Measurements from ENCODE around the gene EFNB2. TPM values are rescaled to one million over a fixed set of nuclear protein-coding genes. Genes with fewer than 3 reads are reported as not detected.

The EFNB2 gene
- polyA plus RNA-seq, 3 donors = not detected

DNA sequence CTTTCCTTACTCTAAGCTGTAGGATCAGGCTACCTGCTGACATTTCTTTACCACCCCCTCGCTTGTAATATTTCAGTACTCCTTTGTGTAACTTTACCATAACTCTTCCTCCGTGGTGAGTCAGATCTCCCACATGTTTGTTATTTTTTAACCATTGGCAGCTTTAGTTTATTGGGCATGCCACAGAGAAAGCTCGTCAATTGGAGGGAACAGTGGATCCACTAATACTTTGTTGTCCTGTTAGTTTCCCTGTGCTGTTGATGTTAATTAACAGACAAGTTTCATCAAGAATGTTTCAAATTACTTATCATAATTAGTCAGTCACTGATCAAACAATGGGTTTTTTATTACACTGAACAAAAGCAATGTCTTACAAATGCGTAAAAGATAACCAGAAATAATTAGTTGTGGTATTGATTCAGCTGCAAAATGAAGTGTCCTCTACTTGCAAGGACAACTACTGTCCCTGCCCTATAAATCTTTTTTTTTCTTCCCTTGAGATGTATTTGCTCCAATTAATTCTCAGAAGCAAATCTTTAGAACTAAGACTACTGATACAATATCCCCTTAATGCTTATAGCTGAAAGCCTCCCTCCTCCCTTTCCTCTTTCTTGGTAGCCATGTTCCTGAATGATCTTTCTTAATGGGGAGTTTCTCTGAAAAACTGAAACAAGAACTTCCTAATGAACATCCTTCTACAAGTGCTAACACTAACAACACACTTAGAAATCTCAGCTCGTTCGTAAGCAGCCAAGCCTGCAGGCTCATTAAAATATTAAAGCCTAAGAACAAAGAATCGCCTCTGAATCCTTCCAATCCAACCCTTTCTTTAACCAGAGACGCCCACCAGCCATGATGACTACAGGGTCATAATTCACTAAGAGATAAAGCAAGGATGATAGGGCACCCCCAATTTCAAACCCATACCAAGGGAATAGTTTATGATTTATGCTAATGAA lies 22.2 kb downstream of the EFNB2 start:
- peaks cover 0 to 2% (median 0%) of the 10 kb centered on the region in 7 donors for H3K9me3 Mint-ChIP-seq
- no peak overlapping the region for H2AFZ ChIP-seq (ENCODE audit: insufficient read depth, low read depth, low read length, poor library complexity, severe bottlenecking)
- H3K4me2 ChIP-seq (replicated peaks; ENCODE audit: extremely low read depth, low read length, poor library complexity, severe bottlenecking) = no peak overlapping the region

DNA sequence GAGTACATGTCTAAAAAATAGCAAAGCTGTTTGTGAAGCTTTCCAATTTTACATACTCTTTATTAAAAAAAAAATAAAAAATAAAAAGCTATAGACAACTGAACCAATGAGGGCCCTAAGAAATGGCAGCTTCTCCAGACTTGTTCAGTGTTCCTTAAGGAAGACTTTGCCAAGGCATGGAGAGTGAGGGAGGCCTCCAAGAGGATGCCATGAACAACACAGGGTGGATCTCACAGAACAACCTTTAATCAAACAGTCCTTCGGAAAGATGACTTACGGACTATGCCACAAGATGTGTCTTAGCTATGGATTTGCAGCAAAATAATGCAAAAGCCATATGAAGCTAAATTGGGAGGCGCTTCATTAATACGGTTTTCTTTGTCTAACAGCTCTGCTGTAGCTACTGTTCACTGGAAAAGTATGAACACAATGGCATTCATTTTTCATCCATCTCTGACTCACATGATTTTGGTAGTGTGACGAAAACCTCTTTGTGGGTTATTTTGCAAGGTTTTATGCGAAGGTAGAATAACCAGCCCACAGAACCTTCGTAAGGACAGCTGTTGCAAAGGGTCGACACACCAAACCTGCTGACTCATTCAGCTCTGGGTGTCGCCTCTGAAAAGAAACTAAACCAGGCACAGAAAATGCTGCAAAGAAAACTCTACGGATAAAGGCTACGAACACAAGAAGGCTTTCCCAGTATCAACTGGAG lies 27.7 kb downstream of the EFNB2 start:
- peaks cover 10% of the 10 kb centered on the region for H3K4me1 Mint-ChIP-seq
- WGBS (ENCODE audit: insufficient coverage) = 45% methylated on average over 8 of the region's 11 CpGs

More for the DNA sequence above, 22.2 kb downstream of the EFNB2 start:
- Mint-ChIP-seq H3K36me3 (no peaks in the 10 kb centered on the region), H3K4me1 (peaks cover 2% of the 10 kb centered on the region), H3K27ac (no peak overlapping the region), H3K4me3 (no peak overlapping the region), H3K27me3 (ENCODE audit: low read depth in 3 of 3) (peaks cover 4 to 6% (median 5%) of the 10 kb centered on the region in 3 donors)
- DNase-seq = no peak
- Histone ChIP-seq H3K27ac (ENCODE audit: low read depth in 1 of 2, low read length in 2 of 2) (no peak overlapping the region), H4K20me1 (ENCODE audit: insufficient read depth, low read length) (no peaks in the 10 kb centered on the region), H3K36me3 (replicated peaks in 1 of 2; ENCODE audit: control insufficient read depth in 1 of 2, insufficient read depth in 2 of 2, low read length in 2 of 2) (no peaks in the 10 kb centered on the region), H3K79me2 (ENCODE audit: insufficient read depth, low read length) (no peaks in the 10 kb centered on the region), H3K9me3 (replicated peaks in 1 of 2; ENCODE audit: control insufficient read depth in 1 of 2, insufficient read depth in 1 of 2, low read length in 2 of 2) (no peaks in the 10 kb centered on the region), H3K9ac (ENCODE audit: insufficient read depth, low read length, poor library complexity, severe bottlenecking) (no peak overlapping the region), H3K4me1 (ENCODE audit: control insufficient read depth in 1 of 2, insufficient read depth in 2 of 2, low read length in 2 of 2) (peaks cover 0 to under 1% of the 10 kb centered on the region in 2 donors), H3K4me3 (replicated peaks in 1 of 3; ENCODE audit: low read depth in 2 of 3, low read length in 3 of 3) (no peak overlapping the region), H3K27me3 (ENCODE audit: control insufficient read depth in 2 of 2, insufficient read depth in 2 of 2, low read length in 2 of 2) (peaks cover 2% of the 10 kb centered on the region in 2 donors)
- intact Hi-C loops (cut with micrococcal nuclease) = no loop called here
- TF ChIP-seq, protein P1, sequence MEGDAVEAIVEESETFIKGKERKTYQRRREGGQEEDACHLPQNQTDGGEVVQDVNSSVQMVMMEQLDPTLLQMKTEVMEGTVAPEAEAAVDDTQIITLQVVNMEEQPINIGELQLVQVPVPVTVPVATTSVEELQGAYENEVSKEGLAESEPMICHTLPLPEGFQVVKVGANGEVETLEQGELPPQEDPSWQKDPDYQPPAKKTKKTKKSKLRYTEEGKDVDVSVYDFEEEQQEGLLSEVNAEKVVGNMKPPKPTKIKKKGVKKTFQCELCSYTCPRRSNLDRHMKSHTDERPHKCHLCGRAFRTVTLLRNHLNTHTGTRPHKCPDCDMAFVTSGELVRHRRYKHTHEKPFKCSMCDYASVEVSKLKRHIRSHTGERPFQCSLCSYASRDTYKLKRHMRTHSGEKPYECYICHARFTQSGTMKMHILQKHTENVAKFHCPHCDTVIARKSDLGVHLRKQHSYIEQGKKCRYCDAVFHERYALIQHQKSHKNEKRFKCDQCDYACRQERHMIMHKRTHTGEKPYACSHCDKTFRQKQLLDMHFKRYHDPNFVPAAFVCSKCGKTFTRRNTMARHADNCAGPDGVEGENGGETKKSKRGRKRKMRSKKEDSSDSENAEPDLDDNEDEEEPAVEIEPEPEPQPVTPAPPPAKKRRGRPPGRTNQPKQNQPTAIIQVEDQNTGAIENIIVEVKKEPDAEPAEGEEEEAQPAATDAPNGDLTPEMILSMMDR (IDR thresholded peaks at IDR 0.05) = no peak
- no CpG with 5 or more reads among the region's 8 CpGs for WGBS (ENCODE audit: insufficient coverage)

More for the DNA sequence above, 27.7 kb downstream of the EFNB2 start:
- no peaks in the 10 kb centered on the region for H4K20me1 ChIP-seq (ENCODE audit: insufficient read depth, low read length)
- H3K27ac Mint-ChIP-seq = no peak overlapping the region
- H3K4me3 ChIP-seq (replicated peaks in 1 of 3; ENCODE audit: low read depth in 2 of 3, low read length in 3 of 3) = no peak overlapping the region
- TF ChIP-seq, protein P1 (IDR thresholded peaks at IDR 0.05) = no peak
- H3K36me3 Mint-ChIP-seq = no peaks in the 10 kb centered on the region
- peak overlapping the region; percentile 12 for H3K4me2 ChIP-seq (replicated peaks; ENCODE audit: extremely low read depth, low read length, poor library complexity, severe bottlenecking)
- intact Hi-C loops (cut with micrococcal nuclease) = no loop called here
- H3K27ac ChIP-seq (ENCODE audit: low read depth in 1 of 2, low read length in 2 of 2) = no peak overlapping the region
- H3K79me2 ChIP-seq (ENCODE audit: insufficient read depth, low read length) = no peaks in the 10 kb centered on the region
- H2AFZ ChIP-seq (ENCODE audit: insufficient read depth, low read depth, low read length, poor library complexity, severe bottlenecking) = peak overlapping the region; percentile 47
- H3K9me3 ChIP-seq (replicated peaks in 1 of 2; ENCODE audit: control insufficient read depth in 1 of 2, insufficient read depth in 1 of 2, low read length in 2 of 2) = no peaks in the 10 kb centered on the region
- DNase-seq = peak in 2 of 3 donors; percentile 2 to 16
- H3K36me3 ChIP-seq (replicated peaks in 1 of 2; ENCODE audit: control insufficient read depth in 1 of 2, insufficient read depth in 2 of 2, low read length in 2 of 2) = no peaks in the 10 kb centered on the region
- peak overlapping the region in 1 of 2 donors; percentile 67 for H3K4me3 Mint-ChIP-seq
- no peak overlapping the region for H3K9ac ChIP-seq (ENCODE audit: insufficient read depth, low read length, poor library complexity, severe bottlenecking)
- peaks cover 0 to 8% of the 10 kb centered on the region in 2 donors for H3K4me1 ChIP-seq (ENCODE audit: control insufficient read depth in 1 of 2, insufficient read depth in 2 of 2, low read length in 2 of 2)
- H3K27me3 Mint-ChIP-seq (ENCODE audit: low read depth in 3 of 3) = peaks cover 0 to 2% (median 1%) of the 10 kb centered on the region in 3 donors
- H3K9me3 Mint-ChIP-seq = peaks cover 0 to 2% (median 0%) of the 10 kb centered on the region in 7 donors
- H3K27me3 ChIP-seq (ENCODE audit: control insufficient read depth in 2 of 2, insufficient read depth in 2 of 2, low read length in 2 of 2) = peaks cover 0 to 2% of the 10 kb centered on the region in 2 donors

Data from CD14-positive monocyte (primary cell).